GM21576 (cell line): Measurements from ENCODE around the gene GAREM1.

Experiments
- ATAC-seq: cut with Tn5 transposase; IDR thresholded peaks from one replicate; pipeline ENCODE4 v1.9.1; 2021; ENCODE audit warnings: mild to moderate bottlenecking, moderate library complexity; ENCODE audit not compliant: unreplicated experiment

Gene GAREM1

DNA sequence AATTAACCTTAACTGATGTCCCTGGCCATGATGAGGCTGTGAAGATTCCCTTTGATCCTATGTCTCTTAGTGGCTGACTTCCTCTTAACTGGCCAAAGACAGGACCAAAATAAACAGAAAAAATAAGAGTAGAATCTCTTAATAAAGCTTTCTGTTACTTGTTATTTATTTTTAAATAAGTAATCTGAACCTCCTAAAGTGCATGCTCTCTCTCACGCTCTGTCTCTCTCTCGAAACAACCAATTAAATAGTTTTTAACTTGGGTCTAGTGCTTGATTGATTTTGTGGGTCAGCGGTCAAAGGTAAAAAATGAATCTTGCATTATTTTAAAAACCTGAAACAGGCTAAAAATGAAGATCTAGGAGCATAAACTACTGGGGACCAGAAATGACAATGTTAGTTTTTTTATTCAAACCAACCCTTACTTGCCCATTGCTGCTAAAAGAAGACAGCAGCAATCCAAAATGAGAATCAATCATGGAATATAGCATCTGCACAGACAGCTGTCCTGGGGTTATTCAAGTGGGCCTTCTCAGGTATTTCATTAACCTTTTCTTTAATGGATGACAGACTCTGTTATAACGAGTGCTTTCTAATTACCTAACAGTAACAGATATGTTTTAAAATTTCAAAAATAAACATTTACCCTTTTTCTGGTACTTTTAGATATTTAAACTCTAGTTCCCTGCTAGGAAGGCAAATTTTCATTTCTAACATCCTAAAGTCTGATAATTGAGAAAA, 11.2 kb downstream of the GAREM1 start:
- no peak for ATAC-seq

- no peak for ATAC-seq
These were observed 15.3 kb downstream of the GAREM1 start for GRCh38 chr18:32455361-32455760.

DNA sequence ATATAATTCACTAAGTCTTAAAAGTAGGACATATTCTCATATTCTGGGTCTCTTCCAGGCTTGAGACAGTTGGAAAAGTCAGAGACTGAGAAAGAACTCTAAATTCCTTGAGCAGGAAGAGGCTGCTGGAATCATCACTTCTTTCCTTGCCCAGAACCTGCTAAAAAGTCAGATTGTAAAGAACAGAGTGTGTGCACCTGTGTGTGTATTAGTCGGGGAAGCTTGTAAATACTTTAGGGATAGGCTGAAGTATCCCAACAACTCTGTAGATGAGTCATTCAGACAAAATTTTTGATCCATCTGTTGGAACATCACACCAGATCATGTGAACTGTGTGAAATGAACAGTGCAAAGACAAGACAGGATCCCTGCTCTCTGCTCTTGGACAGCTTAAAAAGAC, 16.1 kb downstream of the GAREM1 start:
- ATAC-seq, result no peak

DNA sequence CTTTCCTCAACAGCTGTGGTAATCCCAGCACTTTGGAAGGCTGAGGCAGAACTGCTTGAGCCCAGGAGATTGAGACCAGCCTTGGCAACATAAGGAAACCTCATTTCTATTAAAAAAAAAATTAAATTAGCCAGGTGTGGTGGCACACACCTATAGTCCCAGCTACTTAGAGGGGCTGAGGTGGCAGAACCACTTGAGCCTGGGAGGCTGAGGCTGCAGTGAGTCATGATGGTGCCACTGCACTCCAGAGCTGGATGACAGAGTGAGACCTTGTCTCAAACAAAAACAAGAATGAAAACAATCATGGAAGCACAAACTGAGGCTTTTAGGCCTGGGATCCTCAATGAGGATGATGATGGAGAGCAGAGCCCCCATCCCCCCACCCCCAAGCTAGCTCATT, 19.8 kb downstream of the GAREM1 start:
- ATAC-seq, result no peak

DNA sequence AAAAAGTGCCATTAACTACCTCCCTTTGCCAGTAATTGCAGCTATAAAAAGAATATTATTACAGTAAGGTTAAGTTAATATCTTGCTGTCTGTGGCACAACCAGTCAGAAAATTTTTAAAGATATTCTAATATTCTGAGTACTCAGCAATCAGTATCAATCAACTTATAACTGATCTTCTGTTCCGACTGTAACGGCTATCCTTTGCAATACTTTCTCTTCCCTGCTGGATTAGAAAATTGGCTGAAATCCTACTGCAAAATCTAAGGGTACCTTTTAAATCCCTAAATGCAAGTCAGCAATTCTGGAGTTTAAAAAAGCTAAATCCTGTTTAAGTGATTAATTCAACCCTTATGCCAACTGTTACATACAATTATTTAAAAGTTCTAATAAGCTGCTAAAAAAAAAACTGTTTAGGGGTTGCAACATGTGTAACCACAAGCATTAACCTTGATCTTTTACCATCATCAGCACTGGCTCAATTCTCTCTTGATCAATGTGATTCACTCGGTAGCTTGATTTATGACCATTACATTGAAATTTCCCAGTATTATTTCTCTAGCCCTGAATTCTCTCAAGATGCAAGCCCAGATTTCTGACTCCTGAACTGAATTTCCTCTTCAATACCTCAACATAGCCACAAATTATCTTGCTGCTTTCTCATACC, 20.5 kb downstream of the GAREM1 start:
- ATAC-seq, result no peak

GRCh38 chr18:32446780-32447179, 23.9 kb downstream of the GAREM1 start:
- ATAC-seq, result no peak

DNA sequence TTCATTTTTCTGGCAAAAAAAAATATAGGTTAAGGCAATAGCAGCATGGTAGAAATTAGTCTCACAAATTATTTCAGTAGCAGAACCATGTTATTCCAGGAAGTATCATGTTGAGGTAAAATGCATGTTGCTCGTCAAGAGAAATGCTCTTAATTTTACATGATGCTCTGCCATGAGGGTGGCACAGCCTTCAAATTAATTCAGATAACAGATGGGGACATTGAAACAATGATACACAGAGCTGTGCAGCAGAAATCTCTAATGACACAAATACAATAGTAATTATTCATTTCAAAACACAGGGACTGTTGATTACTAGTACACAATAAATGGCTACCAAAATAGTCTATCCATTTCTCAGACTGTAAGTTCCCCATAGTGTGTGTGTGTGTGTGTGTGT, 24.8 kb downstream of the GAREM1 start:
- ATAC-seq, result no peak

DNA sequence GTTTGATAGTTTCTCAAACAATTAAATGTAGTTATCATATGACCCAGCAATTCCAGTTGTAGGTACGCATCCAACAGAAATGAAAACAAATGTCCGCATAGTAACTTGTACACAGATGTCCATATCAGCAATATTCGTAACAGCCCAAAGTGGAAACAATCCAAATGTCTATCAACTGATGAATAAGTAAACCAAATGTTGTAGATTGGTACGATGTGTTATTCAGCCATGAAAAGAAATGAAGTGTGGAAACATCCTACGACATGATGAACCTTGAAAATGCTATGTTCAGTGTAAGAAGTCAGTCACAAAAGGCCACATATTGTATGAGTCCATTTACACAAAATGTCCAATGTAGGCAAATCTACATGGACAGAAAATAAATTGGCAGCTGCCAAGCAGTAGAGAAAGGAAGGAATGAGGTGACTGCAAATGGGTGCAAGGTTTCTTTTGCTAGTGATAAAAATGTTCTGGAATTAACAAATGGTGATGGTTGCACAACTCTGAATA, 26.9 kb downstream of the GAREM1 start:
- no peak for ATAC-seq

DNA sequence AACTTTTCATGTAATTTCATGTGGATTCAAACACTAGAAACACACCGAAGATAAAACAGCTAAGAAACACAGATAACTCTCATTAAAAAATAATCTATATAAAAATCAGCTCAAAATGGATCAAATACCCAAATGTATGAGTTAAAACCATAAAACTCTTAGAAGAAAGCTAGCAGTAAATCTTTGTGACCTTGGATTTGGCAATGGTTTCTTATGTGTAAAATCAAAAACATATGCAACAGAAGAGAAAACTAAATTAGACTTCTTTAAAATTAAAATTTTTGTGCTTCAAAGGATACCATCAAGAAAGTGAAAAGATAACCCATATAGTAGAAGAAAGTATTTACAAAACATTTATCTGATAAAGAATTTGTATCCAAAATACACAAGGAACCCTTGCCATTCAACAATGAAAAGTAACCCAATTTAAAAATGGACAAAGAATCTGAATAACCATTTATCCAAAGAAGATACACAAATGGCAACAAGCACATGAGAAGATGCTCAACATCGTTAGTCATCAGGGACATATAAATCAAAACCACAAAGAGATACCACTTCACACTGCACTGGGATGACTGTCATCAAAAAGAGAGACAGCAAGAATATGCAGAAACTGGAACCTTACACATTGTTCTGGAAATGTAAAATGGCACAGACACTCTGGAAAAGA, 27.5 kb downstream of the GAREM1 start:
- no peak for ATAC-seq

GRCh38 chr18:32442575-32442974, 28.1 kb downstream of the GAREM1 start:
- no peak for ATAC-seq

DNA sequence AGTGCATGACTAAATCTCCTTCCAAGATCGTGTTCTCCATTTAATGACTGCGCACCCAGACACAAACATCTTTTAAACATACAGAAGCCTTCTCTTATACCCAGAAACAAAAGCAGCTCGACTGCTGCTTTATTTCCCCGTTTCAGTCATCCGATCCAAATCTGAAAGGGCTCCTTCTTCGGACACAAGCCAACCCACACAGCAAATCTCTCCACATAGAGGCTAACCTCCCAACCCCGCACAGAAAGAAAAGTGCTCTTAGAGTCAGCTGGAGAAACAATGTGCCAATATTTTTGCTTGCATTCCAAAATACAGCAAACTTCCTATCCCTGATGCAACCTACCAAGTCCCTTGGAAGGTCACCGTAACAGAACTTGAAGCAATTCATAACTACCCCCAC, 29.1 kb downstream of the GAREM1 start:
- no peak for ATAC-seq

DNA sequence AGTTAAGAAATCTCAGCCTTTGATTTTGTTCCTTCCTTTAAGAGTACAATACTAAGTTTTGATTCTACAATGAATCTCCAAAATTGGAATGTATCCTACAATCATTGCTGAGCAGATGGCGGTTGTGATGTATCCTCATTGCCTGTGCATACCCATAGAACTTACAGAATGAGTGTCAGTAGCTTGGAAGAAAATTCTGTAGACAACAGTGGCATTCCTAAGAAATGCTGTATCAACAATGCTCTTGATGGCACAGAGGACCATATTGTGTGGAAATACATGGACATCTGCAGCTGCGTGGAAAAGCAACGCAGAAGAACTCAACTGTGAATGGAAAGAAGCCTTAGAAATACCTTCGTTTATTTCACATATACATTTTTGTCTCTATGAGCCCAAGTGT, 30.2 kb downstream of the GAREM1 start:
- no peak for ATAC-seq

- ATAC-seq, result no peak
These were observed 30.9 kb downstream of the GAREM1 start for GRCh38 chr18:32439802-32440201.

DNA sequence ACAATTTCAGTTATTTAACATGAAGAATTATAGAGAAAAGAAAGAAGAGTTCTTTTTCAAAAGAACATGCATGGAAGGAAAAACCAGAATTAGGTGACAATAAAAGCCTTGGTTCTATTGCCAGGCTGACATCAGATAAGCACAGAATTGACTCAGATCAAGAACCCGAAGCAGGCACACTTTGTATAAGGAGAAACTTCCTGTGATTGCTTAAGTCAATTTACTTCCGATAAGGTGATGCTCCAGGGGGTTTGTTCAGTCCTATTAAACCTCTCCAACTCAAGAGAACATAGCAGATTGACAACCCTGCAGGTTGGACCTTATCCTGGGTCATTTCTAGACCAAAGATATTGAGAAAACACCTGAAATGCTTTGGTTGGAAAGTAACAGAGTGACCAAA, 31.4 kb downstream of the GAREM1 start:
- no peak for ATAC-seq

- no peak for ATAC-seq
These were observed 32.5 kb downstream of the GAREM1 start for GRCh38 chr18:32438173-32438572.

- no peak for ATAC-seq
These were observed 33.4 kb downstream of the GAREM1 start for GRCh38 chr18:32437100-32437834.

DNA sequence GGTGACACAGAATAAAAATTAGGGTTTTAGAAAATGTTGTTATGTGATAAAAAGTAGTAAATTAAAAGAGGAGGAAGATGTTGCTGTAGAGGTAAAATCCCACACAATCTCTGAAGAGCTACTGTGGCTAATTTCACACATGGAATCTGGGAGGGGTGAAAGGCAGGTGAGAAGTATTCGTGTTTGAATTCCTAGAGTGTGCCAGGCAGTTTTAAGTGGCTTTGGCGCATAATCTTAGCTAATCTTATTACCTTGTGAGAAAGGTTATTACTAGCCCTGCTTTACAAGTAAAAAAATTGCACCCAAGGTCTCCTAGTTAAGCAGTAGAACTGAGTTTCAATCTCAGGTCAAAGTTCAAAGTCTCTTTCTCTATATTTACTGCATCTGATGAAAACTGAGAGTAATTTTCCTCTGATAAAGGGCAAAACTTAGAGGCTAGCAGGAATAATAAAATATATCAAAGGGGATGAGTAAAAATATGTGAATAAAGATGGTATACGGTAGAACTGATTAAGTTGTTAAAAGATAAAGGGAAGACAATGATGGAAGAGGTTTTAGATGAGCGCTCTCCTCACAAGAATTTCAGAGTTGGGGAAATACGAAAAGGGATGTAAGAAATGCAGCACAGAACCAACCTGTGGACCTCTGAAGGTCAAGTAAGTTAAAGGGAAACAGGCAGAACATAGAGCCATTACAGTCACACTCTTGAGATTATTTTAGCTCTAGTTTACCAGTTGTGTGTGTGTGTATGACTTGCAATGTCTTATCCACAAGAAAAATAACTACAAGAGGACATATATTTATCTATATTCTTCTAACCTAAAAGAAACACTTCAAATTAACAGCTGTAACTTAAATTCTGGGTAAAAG, 34.8 kb downstream of the GAREM1 start:
- no peak for ATAC-seq

GRCh38 chr18:32431753-32432152, 38.9 kb downstream of the GAREM1 start:
- ATAC-seq, result no peak

DNA sequence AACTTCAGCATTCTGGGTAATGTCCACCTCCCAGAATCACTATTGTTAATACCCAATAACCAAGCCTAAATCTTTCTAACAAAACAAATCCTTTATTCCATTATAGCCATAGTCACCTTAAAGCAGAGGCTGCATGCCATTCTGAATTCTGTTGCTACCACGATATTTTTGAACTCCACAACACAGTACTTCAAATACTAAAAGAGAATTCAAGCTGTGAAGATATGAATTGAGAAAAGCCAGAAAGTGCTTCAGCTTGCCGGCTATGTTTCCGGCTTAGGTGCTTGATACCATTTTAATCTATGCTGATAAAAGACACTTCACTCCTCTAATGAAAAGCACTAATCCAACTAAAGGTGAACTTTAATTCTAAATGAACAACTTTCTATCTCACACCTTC, 41.3 kb downstream of the GAREM1 start:
- no peak for ATAC-seq
